IMR-90 (cell line): ENCODE results near the gene ANKRD65.

Experiments used
- CTCF ChIP-seq: conservative IDR thresholded peaks from 2 replicates; pipeline ENCODE4 v1.5.1; 2012; ENCODE audit warnings: mild to moderate bottlenecking, low read depth, low read length, improper control_type of control experiment
- POLR2A ChIP-seq: IDR thresholded peaks from 2 replicates; pipeline ENCODE4 v1.6.1; 2012; ENCODE audit warnings: mild to moderate bottlenecking, low read depth, low read length
- RAD21 ChIP-seq: IDR thresholded peaks from 2 replicates; pipeline ENCODE4 v1.6.1; 2012; ENCODE audit warnings: low read length, improper control_type of control experiment
- USF2 ChIP-seq: fragments of 150-350 bp; IDR thresholded peaks from 2 replicates; pipeline ENCODE4 v1.6.1; 2017; ENCODE audit warnings: mild to moderate bottlenecking, antibody characterized with exemption, low read length, low read depth
- TF ChIP-seq, protein P1 (sequence below): fragments of 150-350 bp; IDR thresholded peaks from 2 replicates; pipeline ENCODE4 v1.6.1; 2016; ENCODE audit warnings: low read depth, mild to moderate bottlenecking, low read length, moderate library complexity, borderline replicate concordance

DNA sequence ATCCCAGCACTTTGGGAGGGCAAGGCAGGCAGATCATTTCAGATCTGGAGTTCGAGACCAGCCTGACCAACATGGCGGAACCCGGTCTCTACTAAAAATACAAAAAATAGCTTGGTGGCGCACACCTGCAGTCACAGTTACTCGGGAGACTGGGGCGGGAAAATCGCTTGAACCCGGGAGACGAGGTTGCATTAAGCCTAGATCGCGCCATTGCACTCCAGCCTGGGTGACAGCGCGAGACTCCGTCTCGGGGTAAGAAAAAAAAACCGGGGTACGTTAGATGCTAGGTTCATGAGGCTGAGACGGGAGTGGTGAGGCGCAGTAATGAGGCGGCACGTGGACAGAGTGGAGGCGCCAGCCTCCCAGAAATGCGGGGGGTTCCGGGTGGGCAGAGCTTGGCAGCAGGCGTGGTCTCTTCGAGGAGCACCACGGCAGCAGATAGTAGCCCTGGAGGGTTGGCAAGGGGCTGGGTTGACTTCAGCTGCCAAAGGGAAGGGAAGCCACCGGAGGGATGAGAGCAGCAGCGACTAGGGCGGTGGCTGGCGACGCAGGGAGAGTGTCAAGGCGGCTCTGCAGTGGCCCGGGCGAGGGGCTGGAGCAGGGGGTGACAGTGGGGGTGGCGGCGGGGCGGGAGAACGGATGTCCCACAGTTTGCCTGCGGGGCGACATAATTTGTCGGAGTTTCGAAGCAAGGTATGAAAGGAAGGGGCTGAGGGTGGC is 14.8 kb downstream of the ANKRD65 start:
- no peak for TF ChIP-seq RAD21
- TF ChIP-seq POLR2A, result no peak
- TF ChIP-seq CTCF, result no peak
- TF ChIP-seq USF2, result no peak
- TF ChIP-seq, protein P1, sequence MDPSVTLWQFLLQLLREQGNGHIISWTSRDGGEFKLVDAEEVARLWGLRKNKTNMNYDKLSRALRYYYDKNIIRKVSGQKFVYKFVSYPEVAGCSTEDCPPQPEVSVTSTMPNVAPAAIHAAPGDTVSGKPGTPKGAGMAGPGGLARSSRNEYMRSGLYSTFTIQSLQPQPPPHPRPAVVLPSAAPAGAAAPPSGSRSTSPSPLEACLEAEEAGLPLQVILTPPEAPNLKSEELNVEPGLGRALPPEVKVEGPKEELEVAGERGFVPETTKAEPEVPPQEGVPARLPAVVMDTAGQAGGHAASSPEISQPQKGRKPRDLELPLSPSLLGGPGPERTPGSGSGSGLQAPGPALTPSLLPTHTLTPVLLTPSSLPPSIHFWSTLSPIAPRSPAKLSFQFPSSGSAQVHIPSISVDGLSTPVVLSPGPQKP, result no peak
